Measurements from ENCODE around the gene PRB2. TPM values are rescaled to one million over a fixed set of nuclear protein-coding genes. Genes with fewer than 3 reads are reported as not detected.
"Not testable (repeated sequence)": the region's sequence is repeated elsewhere in the genome, so short reads cannot be mapped to it uniquely, and the experiment has no call there.

Gene PRB2
- total RNA-seq (ENCODE audit: unreplicated experiment) = not detected
- long read RNA-seq = 0 reads

GRCh38 chr12:11395467-11395866, at the start of gene PRB2:
PRB2 (minus strand) TSS chr12:11395567; CDS start chr12:11395529, 38 bp downstream.
- not testable (repeated sequence) for DNase-seq; H3K9me3 Mint-ChIP-seq (ENCODE audit: unreplicated experiment); H3K27me3 Mint-ChIP-seq (ENCODE audit: unreplicated experiment); H3K4me1 Mint-ChIP-seq (ENCODE audit: low read depth, unreplicated experiment); H3K27ac Mint-ChIP-seq (ENCODE audit: unreplicated experiment); H3K4me3 Mint-ChIP-seq (ENCODE audit: unreplicated experiment); H3K36me3 Mint-ChIP-seq (ENCODE audit: unreplicated experiment)

GRCh38 chr12:11437966-11438365, 42.6 kb upstream of the PRB2 start:
- Mint-ChIP-seq H3K27ac (ENCODE audit: unreplicated experiment) (no peak overlapping the region), H3K27me3 (ENCODE audit: unreplicated experiment) (no peaks in the 10 kb centered on the region), H3K4me3 (ENCODE audit: unreplicated experiment) (no peak overlapping the region), H3K4me1 (ENCODE audit: low read depth, unreplicated experiment) (peaks cover 5% of the 10 kb centered on the region), H3K36me3 (ENCODE audit: unreplicated experiment) (no peaks in the 10 kb centered on the region), H3K9me3 (ENCODE audit: unreplicated experiment) (peaks cover 3% of the 10 kb centered on the region)
- DNase-seq = no peak
- TF ChIP-seq CTCF (IDR thresholded peaks at IDR 0.05; ENCODE audit: partially characterized antibody, unreplicated experiment) = no peak

- H3K27ac Mint-ChIP-seq (ENCODE audit: unreplicated experiment) = no peak overlapping the region
Measured at GRCh38 chr12:11433664-11434063, 38.3 kb upstream of the PRB2 start.

GRCh38 chr12:11431486-11431885, 36.1 kb upstream of the PRB2 start:
- Mint-ChIP-seq H3K9me3 (ENCODE audit: unreplicated experiment) (peaks cover 2% of the 10 kb centered on the region), H3K27ac (ENCODE audit: unreplicated experiment) (no peak overlapping the region), H3K36me3 (ENCODE audit: unreplicated experiment) (no peaks in the 10 kb centered on the region), H3K4me1 (ENCODE audit: low read depth, unreplicated experiment) (peaks cover 5% of the 10 kb centered on the region), H3K27me3 (ENCODE audit: unreplicated experiment) (no peaks in the 10 kb centered on the region), H3K4me3 (ENCODE audit: unreplicated experiment) (no peak overlapping the region)
- no peak for TF ChIP-seq CTCF (IDR thresholded peaks at IDR 0.05; ENCODE audit: partially characterized antibody, unreplicated experiment)
- no peak for DNase-seq

More at GRCh38 chr12:11433664-11434063, 38.3 kb upstream of the PRB2 start:
- Mint-ChIP-seq H3K9me3 (ENCODE audit: unreplicated experiment) (no peaks in the 10 kb centered on the region), H3K27me3 (ENCODE audit: unreplicated experiment) (no peaks in the 10 kb centered on the region), H3K4me1 (ENCODE audit: low read depth, unreplicated experiment) (peaks cover 5% of the 10 kb centered on the region), H3K4me3 (ENCODE audit: unreplicated experiment) (no peak overlapping the region), H3K36me3 (ENCODE audit: unreplicated experiment) (no peaks in the 10 kb centered on the region)
- peak; percentile 21 for DNase-seq
- TF ChIP-seq CTCF (IDR thresholded peaks at IDR 0.05; ENCODE audit: partially characterized antibody, unreplicated experiment) = no peak

GRCh38 chr12:11427341-11427740, 32.0 kb upstream of the PRB2 start:
- no peak for DNase-seq
- no peaks in the 10 kb centered on the region for H3K36me3 Mint-ChIP-seq (ENCODE audit: unreplicated experiment)
- H3K4me1 Mint-ChIP-seq (ENCODE audit: low read depth, unreplicated experiment) = no peaks in the 10 kb centered on the region
- no peak overlapping the region for H3K27ac Mint-ChIP-seq (ENCODE audit: unreplicated experiment)
- no peaks in the 10 kb centered on the region for H3K27me3 Mint-ChIP-seq (ENCODE audit: unreplicated experiment)
- H3K4me3 Mint-ChIP-seq (ENCODE audit: unreplicated experiment) = no peak overlapping the region
- no peak for TF ChIP-seq CTCF (IDR thresholded peaks at IDR 0.05; ENCODE audit: partially characterized antibody, unreplicated experiment)
- peaks cover 2% of the 10 kb centered on the region for H3K9me3 Mint-ChIP-seq (ENCODE audit: unreplicated experiment)
